ENCODE results near the gene FOCAD.
"Not testable (repeated sequence)": the region's sequence is repeated elsewhere in the genome, so short reads cannot be mapped to it uniquely, and the experiment has no call there.

DNA sequence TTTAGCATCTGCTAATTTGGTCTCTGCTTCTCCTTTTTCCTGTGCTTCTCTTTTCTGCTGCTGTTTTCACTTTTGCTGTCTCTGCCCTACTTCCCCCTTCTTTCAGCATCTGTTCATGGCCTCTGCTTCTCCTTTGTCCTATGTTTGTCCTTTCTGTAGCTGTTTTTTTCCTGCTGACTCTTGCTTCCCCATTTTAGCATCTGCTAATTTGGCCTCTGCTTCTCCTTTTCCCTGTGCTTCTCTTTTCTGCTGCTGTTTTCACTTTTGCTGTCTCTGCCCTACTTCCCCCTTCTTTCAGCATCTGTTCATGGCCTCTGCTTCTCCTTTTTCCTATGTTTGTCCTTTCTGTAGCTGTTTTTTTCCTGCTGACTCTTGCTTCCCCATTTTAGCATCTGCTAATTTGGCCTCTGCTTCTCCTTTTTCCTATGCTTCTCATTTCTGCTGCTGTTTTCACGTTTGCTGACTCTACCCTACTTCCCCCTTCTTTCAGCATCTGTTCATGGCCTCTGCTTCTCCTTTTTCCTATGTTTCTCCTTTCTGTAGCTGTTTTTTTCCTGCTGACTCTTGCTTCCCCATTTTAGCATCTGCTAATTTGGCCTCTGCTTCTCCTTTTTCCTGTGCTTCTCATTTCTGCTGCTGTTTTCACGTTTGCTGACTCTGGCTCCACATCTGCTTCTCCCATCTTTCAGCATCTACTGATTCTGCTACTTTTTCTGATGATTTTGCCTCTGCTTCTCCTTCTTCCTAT is 290.3 kb downstream of the FOCAD start:
- TF ChIP-seq, protein P1, sequence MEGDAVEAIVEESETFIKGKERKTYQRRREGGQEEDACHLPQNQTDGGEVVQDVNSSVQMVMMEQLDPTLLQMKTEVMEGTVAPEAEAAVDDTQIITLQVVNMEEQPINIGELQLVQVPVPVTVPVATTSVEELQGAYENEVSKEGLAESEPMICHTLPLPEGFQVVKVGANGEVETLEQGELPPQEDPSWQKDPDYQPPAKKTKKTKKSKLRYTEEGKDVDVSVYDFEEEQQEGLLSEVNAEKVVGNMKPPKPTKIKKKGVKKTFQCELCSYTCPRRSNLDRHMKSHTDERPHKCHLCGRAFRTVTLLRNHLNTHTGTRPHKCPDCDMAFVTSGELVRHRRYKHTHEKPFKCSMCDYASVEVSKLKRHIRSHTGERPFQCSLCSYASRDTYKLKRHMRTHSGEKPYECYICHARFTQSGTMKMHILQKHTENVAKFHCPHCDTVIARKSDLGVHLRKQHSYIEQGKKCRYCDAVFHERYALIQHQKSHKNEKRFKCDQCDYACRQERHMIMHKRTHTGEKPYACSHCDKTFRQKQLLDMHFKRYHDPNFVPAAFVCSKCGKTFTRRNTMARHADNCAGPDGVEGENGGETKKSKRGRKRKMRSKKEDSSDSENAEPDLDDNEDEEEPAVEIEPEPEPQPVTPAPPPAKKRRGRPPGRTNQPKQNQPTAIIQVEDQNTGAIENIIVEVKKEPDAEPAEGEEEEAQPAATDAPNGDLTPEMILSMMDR (IDR thresholded peaks at IDR 0.05): not testable (repeated sequence)
- TF ChIP-seq POLR2A (IDR thresholded peaks at IDR 0.05): not testable (repeated sequence)
